Activated naive CD4-positive, alpha-beta T cell treated with anti-CD3 and anti-CD28 coated beads, Interleukin-2, amount 10 ng/mL, durations not matched to agents 7 days and 5 days (primary cell): ENCODE results near the gene CAMK2B.
A peak's percentile ranks its signal among the peaks of the same experiment; 100 is the strongest.

ENCODE experiments used
- CTCF ChIA-PET: fragments of 350-600 bp; sonication (Branson Sonifier 250); formaldehyde crosslinking; loops from one replicate; lab custom pipeline; 2021; ENCODE audit warnings: antibody characterized with exemption; lab: Charles Lee
- DNase-seq: peaks from one replicate; pipeline ENCODE4 v3.0.0-alpha.2; 2020
- H3K27ac Mint-ChIP-seq: one replicate; pipeline ENCODE4 v1.8.0; 2021; ENCODE audit warnings: mild to moderate bottlenecking, moderate library complexity, mixed read lengths
- H3K27me3 Mint-ChIP-seq: one replicate; pipeline ENCODE4 v1.8.0; 2021; ENCODE audit warnings: mild to moderate bottlenecking, mixed read lengths
- H3K36me3 Mint-ChIP-seq: one replicate; pipeline ENCODE4 v1.8.0; 2021; ENCODE audit warnings: mixed read lengths
- H3K4me1 Mint-ChIP-seq: one replicate; pipeline ENCODE4 v1.8.0; 2021; ENCODE audit warnings: mixed read lengths
- H3K4me3 Mint-ChIP-seq: one replicate; pipeline ENCODE4 v1.8.0; 2021; ENCODE audit warnings: mild to moderate bottlenecking, moderate library complexity, mixed read lengths
- H3K9me3 Mint-ChIP-seq: one replicate; pipeline ENCODE4 v1.8.0; 2021; ENCODE audit warnings: mixed read lengths

Gene CAMK2B

GRCh38 chr7:44291066-44291732, 34.2 kb downstream of the CAMK2B start:
- Mint-ChIP-seq H3K27me3 (peaks cover 57% of the 10 kb centered on the region), H3K9me3 (no peaks in the 10 kb centered on the region), H3K4me3 (no peak overlapping the region), H3K27ac (no peak overlapping the region), H3K36me3 (no peaks in the 10 kb centered on the region), H3K4me1 (no peaks in the 10 kb centered on the region)
- CTCF ChIA-PET: interaction anchor here (1.0 kb wide), 1 partner anchor 50 kb away, joined by 4 read pairs; no protein-coding TSS in a partner anchor
- DNase-seq: peak; percentile 14

- CTCF ChIA-PET: no interaction called here
- Mint-ChIP-seq H3K4me3 (no peak overlapping the region), H3K27me3 (peaks cover 50% of the 10 kb centered on the region), H3K4me1 (no peaks in the 10 kb centered on the region), H3K9me3 (no peaks in the 10 kb centered on the region), H3K27ac (no peak overlapping the region), H3K36me3 (no peaks in the 10 kb centered on the region)
- DNase-seq: no peak
These were observed 35.2 kb downstream of the CAMK2B start for GRCh38 chr7:44290252-44290620.

GRCh38 chr7:44289341-44290251, 35.8 kb downstream of the CAMK2B start:
- no peak overlapping the region for H3K4me3 Mint-ChIP-seq
- H3K4me1 Mint-ChIP-seq: no peaks in the 10 kb centered on the region
- H3K36me3 Mint-ChIP-seq: no peaks in the 10 kb centered on the region
- peaks cover 45% of the 10 kb centered on the region for H3K27me3 Mint-ChIP-seq
- H3K9me3 Mint-ChIP-seq: no peaks in the 10 kb centered on the region
- DNase-seq: peak; percentile 19
- no peak overlapping the region for H3K27ac Mint-ChIP-seq
- CTCF ChIA-PET: no interaction called here

GRCh38 chr7:44288811-44289340, 36.5 kb downstream of the CAMK2B start:
- Mint-ChIP-seq H3K36me3 (no peaks in the 10 kb centered on the region), H3K4me3 (no peak overlapping the region), H3K4me1 (no peaks in the 10 kb centered on the region), H3K27ac (no peak overlapping the region), H3K27me3 (peaks cover 38% of the 10 kb centered on the region), H3K9me3 (no peaks in the 10 kb centered on the region)
- CTCF ChIA-PET: no interaction called here
- peak; percentile 15 for DNase-seq

GRCh38 chr7:44288381-44288685, 37.1 kb downstream of the CAMK2B start:
- peak; percentile 3 for DNase-seq
- Mint-ChIP-seq H3K4me3 (no peak overlapping the region), H3K27me3 (peaks cover 32% of the 10 kb centered on the region), H3K36me3 (no peaks in the 10 kb centered on the region), H3K27ac (no peak overlapping the region), H3K4me1 (no peaks in the 10 kb centered on the region), H3K9me3 (no peaks in the 10 kb centered on the region)
- CTCF ChIA-PET: no interaction called here

- CTCF ChIA-PET: no interaction called here
- H3K4me3 Mint-ChIP-seq: no peak overlapping the region
- DNase-seq: peak; percentile 5
- peaks cover 27% of the 10 kb centered on the region for H3K27me3 Mint-ChIP-seq
- H3K27ac Mint-ChIP-seq: no peak overlapping the region
- no peaks in the 10 kb centered on the region for H3K9me3 Mint-ChIP-seq
- no peaks in the 10 kb centered on the region for H3K4me1 Mint-ChIP-seq
- no peaks in the 10 kb centered on the region for H3K36me3 Mint-ChIP-seq
These were observed 37.7 kb downstream of the CAMK2B start for GRCh38 chr7:44287488-44288380.

GRCh38 chr7:44286618-44287487, 38.5 kb downstream of the CAMK2B start:
- H3K4me1 Mint-ChIP-seq: no peaks in the 10 kb centered on the region
- peaks cover 19% of the 10 kb centered on the region for H3K27me3 Mint-ChIP-seq
- no peaks in the 10 kb centered on the region for H3K9me3 Mint-ChIP-seq
- H3K4me3 Mint-ChIP-seq: no peak overlapping the region
- no peaks in the 10 kb centered on the region for H3K36me3 Mint-ChIP-seq
- DNase-seq: peak; percentile 19
- CTCF ChIA-PET: no interaction called here
- H3K27ac Mint-ChIP-seq: peak overlapping the region; percentile 19

- H3K27me3 Mint-ChIP-seq: peaks cover 13% of the 10 kb centered on the region
- peak overlapping the region; percentile 19 for H3K27ac Mint-ChIP-seq
- no peaks in the 10 kb centered on the region for H3K9me3 Mint-ChIP-seq
- no peak overlapping the region for H3K4me3 Mint-ChIP-seq
- no peaks in the 10 kb centered on the region for H3K4me1 Mint-ChIP-seq
- H3K36me3 Mint-ChIP-seq: no peaks in the 10 kb centered on the region
- CTCF ChIA-PET: no interaction called here
- DNase-seq: peak; percentile 17
These were observed 39.2 kb downstream of the CAMK2B start for GRCh38 chr7:44286182-44286617.

GRCh38 chr7:44285561-44285960, 39.8 kb downstream of the CAMK2B start:
- Mint-ChIP-seq H3K9me3 (no peaks in the 10 kb centered on the region), H3K27me3 (peaks cover 9% of the 10 kb centered on the region), H3K4me3 (no peak overlapping the region), H3K4me1 (no peaks in the 10 kb centered on the region), H3K27ac (no peak overlapping the region), H3K36me3 (no peaks in the 10 kb centered on the region)
- CTCF ChIA-PET: no interaction called here
- peak; percentile 11 for DNase-seq

GRCh38 chr7:44284881-44285541, 40.4 kb downstream of the CAMK2B start:
- Mint-ChIP-seq H3K27me3 (peaks cover 5% of the 10 kb centered on the region), H3K36me3 (no peaks in the 10 kb centered on the region), H3K4me1 (no peaks in the 10 kb centered on the region), H3K4me3 (no peak overlapping the region), H3K27ac (no peak overlapping the region), H3K9me3 (no peaks in the 10 kb centered on the region)
- CTCF ChIA-PET: no interaction called here
- peak; percentile 16 for DNase-seq

- Mint-ChIP-seq H3K4me3 (no peak overlapping the region), H3K27ac (no peak overlapping the region), H3K4me1 (no peaks in the 10 kb centered on the region), H3K9me3 (no peaks in the 10 kb centered on the region), H3K27me3 (no peaks in the 10 kb centered on the region), H3K36me3 (no peaks in the 10 kb centered on the region)
- CTCF ChIA-PET: no interaction called here
- peak; percentile 15 for DNase-seq
These were observed 41.2 kb downstream of the CAMK2B start for GRCh38 chr7:44284216-44284615.

- CTCF ChIA-PET: no interaction called here
These were observed 41.8 kb downstream of the CAMK2B start for GRCh38 chr7:44283381-44284211.

More at GRCh38 chr7:44283381-44284211, 41.8 kb downstream of the CAMK2B start:
- Mint-ChIP-seq H3K4me1 (no peaks in the 10 kb centered on the region), H3K27ac (no peak overlapping the region), H3K9me3 (no peaks in the 10 kb centered on the region), H3K27me3 (no peaks in the 10 kb centered on the region), H3K36me3 (no peaks in the 10 kb centered on the region), H3K4me3 (no peak overlapping the region)
- DNase-seq: peak; percentile 16
